ENCODE results near the gene ZSCAN10.

GRCh38 chr16:3046641-3047386, 52.3 kb downstream of the ZSCAN10 start:
- no peak for TF ChIP-seq CTCF (IDR thresholded peaks at IDR 0.05; ENCODE audit: low read length)
- peak; percentile 66; the same call in 1 of the 2 replicates for TF ChIP-seq EZH2phosphoT487 (IDR thresholded peaks at IDR 0.05; ENCODE audit: low read length)
- peak; percentile 89 for TF ChIP-seq EZH2 (optimal IDR thresholded peaks at IDR 0.05; ENCODE audit: low read depth, low read length)

Data from MM.1S (cell line).